Measurements from ENCODE around the gene PRKACA.
A peak's percentile ranks its signal among the peaks of the same experiment; 100 is the strongest.

The PRKACA gene

DNA sequence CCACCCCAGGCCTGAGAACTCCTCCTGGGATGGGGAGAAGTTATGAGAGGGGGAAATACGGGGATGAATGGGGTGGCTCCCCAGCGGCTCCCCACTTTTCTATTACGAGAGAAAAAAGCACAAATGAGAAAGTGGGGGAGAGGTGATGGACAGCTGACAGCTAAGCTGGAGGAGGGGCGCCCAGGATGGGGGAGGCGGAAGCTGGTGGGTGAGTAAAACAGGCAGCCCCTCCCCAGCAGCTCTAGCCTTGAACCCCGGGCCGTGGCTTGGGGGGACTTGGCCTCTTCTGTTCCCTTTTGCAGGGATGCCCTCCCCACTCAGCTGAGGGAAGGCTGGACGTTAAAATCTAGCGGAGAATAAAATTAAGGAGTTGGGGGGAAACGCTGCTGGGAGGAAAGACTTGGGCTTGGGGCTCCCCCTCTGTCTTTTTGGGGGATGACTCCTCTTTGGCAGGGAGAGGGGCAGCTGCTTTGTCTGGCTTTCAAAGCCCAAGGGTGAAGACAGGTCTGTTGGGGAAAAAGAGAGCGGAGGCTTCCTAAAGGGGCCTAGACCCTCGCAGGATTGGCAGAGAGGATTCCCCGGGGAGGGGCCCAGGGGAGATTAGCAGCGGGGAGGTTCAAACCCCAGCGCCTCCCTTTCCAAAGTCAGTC, 25.6 kb downstream of the PRKACA start:
- no peak for DNase-seq

GRCh38 chr19:14091081-14091812, 26.3 kb downstream of the PRKACA start:
- peak; percentile 63 for DNase-seq

- peak; percentile 95 for DNase-seq
These were observed 27.0 kb downstream of the PRKACA start, which contains the start of gene SAMD1 for GRCh38 chr19:14090509-14091080. Gene SAMD1 (minus strand): TSS chr19:14090751.

GRCh38 chr19:14089662-14090508, 27.7 kb downstream of the PRKACA start:
- DNase-seq: peak; percentile 65

DNA sequence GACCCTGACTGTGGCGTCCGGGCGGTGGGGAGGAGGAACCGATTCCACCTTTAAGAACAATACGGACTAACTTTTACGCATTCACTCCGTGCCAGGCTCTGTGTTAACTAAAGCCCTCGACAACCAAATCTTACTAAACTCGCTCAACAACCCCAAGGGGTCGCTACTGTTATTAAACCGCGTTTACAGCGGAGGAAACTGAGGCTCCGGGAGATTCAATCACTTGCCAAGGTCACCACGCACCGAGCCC, 28.2 kb downstream of the PRKACA start:
- no peak for DNase-seq

DNA sequence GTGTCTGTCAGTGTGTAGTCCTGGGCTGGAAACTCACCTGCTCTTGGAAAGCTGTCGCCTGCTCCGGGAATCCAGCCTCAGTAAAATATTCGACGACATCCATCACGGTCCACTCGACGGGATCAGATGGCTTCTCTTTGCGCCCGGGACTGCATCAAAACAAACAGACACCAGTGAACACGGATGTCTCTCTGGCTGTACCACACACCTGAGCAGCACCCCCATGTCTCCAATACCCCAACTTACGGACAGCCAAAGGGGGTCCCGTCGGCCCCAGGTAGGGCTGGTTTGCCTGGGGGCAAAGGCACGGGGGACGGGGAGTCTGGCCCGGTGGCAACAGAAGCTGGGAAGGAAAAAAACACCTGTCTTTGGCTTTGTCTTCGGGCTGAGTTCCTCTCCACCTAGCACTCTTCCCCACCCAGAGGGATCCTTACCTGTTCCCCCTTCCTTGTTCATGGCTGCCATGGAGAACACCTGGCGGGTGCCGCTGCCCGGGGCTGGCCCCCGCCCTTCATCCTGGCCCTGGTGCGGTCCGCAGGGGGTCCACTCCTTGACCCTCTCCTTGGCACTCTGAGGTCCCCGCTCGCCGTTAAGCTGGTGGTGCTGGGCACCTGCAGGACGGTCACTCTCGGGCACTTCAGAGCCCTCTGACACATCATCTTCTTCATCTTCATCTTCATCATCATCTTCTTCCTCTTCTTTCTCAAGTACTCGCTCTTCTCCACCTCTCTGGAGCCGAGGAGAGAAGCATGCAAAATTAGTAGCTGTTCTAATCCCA, 28.7 kb downstream of the PRKACA start:
- DNase-seq: no peak

DNA sequence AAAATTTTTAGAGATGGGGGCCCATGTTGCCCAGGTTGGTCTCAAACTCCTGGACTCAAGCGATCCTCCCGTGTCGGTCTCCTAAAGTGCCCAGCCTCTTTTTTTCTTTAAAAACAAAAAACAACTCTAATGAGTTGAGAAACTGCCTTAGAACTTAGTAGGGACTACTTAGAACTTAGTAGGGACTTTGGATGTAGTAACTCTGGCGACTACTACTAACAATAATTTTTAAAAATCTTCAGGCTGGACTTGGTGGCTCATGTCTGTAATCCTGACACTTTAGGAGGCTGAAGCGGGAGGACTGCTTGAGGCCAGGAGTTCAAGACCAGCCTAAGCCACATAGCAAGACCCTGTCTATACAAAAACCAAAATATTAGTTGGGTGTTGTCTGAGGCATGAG, 31.5 kb downstream of the PRKACA start:
- DNase-seq: no peak

DNA sequence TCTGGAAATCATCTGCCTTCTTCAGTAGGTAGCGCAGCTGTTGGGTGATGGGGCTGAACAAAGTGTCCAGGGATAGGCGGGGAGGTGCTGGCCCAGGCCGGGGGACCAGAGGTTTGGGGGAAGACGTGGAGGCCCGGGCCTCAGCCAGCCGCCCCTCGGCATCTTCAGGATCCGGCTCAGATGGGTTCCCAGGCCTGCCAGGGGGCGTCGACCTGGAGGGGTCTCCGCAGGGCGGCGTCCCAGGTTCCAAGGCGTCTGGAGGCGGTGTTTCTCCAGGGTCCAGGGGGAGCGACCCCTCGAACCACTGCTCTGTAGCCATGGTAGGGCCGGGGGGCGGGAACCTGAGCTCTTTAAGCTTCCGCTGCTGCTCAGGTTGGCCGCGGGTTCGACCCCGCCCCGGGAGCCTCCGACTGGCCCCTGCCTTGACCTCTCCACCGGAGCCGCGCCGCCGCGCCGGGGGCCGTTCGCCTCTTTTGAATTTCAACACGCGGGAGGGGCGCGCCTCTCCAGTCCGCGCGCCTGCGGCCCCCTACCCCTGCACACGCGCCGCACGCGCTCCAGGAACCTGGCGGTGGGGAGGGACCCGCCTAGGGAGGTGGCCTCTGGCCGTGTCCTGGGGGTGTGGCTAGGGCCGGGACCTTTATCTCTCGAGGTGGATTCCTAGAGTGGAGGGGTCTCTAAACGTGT, 32.1 kb downstream of the PRKACA start, which contains the start of gene C19orf67:
TSS of gene C19orf67 (minus strand) at position 475 of the 687 bp plus-strand sequence. CDS start at position 319, 156 bp downstream.
- no peak for DNase-seq

GRCh38 chr19:14082675-14082960, 34.9 kb downstream of the PRKACA start:
- DNase-seq: no peak

- DNase-seq: no peak
These were observed 35.5 kb downstream of the PRKACA start for GRCh38 chr19:14081797-14082674.

- DNase-seq: peak; percentile 99
These were observed 36.4 kb downstream of the PRKACA start for GRCh38 chr19:14080887-14081796.

DNA sequence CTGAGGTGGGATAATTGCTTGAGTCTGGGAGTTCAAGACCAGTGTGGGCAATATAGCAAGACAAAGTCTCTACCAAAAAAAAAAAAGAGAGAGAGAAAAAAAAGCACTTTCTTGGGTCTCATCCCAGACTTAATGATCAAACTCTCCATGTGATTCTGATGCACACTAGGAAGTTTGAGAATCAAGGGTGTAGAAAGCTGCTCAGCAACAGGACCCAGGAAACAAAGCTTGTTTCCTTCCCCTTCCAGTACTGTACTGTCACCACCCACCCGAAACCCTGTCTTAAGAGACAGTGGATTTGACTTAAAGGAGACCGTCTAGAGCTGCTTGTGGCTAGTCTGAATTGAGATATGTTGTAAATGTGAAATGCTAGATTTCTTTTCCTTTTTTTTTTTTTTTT, 39.2 kb downstream of the PRKACA start:
- no peak for DNase-seq

- peak; percentile 20 for DNase-seq
These were observed 43.4 kb downstream of the PRKACA start for GRCh38 chr19:14073925-14074838.

DNA sequence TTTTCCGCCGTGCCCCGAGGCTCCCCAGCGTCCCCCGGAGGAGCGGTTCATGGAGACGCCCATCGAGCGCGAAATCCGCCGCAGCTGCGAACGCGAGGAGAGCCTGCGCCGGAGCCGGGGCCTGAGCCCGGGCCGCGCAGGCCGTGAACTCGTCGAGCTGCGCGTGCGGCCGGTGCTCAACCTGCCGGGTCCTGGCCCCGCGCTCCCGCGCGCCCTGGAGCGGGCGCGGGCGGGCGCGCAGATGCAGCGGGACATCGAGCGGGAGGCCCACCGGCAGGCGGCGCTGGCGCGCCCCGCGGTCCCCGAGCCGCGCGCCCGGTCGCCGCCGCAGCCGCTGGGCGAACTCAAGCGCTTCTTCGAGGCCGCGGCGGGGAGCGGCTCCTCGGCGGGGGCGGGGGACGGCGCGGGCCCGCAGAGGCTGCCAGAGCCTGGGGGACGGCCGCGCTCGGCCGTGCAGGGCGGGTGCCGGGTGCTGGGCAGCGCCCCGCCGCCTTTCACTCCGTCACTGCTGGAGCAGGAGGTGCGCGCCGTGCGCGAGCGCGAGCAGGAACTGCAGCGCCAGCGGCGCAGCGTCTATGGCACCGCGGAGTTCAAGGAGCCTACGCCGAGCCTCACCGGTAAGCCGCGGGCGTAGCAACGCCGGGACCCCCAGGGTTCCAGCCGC, 44.2 kb downstream of the PRKACA start:
- DNase-seq: peak; percentile 69

DNA sequence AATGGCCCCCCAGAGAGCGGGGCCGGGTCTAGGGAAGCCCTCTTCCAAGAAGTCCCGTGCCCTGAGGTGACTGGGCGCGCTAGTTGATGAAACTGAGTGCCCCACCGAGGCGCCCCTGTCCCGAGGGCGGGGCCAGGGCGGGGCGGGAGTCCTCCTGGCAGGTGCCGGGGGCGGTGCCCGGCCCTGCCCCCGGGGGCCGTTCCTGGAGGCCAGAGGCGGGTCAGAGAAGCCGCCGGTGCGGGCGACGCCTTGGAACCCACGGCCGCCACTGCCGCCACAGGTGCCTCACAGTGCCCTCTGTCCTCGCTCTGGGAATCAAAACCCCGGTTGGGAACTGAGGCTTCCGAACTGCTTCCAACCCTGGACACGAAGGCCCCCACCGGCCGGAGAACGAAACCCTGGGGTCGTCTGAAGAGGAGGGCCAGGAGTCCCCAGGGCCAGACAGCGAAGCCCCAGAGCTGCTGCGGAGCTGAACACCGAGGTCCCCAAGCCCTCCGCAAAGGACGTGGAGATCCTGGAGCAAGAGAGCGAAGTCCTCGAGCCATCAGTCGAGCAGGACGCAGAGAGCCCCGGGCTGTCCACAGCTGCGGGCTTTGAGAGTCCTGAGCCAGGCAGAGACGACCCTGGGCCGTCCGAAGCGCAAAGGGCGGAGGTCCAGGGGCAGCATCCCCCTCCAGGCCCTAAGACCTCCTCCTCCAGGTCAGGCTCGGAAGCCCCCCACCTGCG, 44.9 kb downstream of the PRKACA start, which contains the start of gene MISP3:
TSS of gene MISP3 (plus strand) at position 252 of the 726 bp plus-strand sequence. CDS start 524 bp downstream, outside the sequence.
- DNase-seq: no peak

DNA sequence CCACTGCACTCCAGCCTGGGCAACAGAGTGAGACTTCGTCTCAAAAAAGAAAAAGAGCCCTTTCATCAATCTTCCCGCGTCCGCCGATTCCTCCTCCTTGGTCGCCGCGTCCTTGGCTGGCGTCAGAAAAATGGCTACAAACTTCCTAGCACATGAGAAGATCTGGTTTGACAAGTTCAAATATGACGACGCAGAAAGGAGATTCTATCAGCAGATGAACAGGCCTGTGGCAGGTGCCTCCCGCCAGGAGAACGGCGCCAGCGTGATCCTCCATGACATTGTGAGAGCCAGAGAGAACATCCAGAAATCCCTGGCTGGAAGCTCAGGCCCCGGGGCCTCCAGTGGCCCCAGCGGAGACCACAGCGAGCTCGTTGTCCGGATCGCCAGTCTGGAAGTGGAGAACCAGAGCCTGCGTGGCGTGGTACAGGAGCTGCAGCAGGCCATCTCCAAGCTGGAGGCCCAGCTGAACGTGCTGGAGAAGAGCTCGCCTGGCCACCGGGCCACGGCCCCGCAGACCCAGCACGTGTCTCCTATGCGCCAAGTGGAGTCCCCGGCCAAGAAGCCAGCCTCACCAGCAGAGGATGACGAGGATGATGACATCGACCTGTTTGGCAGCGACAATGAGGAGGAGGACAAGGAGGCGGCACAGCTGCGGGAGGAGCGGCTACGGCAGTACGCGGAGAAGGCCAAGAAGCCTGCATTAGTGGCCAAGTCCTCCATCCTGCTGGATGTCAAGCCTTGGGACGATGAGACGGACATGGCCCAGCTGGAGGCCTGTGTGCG, 47.1 kb downstream of the PRKACA start:
- DNase-seq: no peak
